NOMO-1 treated with DMSO at 0.1 percent for 48 hours (cell line): Measurements from ENCODE around the gene UBL3.

Source experiments
- DNase-seq: peaks from one replicate; lab custom pipeline; 2025; ENCODE audit not compliant: unreplicated experiment; lab: John Stamatoyannopoulos, UW

Gene UBL3

GRCh38 chr13:29858231-29858630 is 7.8 kb upstream of the UBL3 start:
- no peak for DNase-seq

- no peak for DNase-seq
These were observed 6.7 kb upstream of the UBL3 start for GRCh38 chr13:29857085-29857484.

DNA sequence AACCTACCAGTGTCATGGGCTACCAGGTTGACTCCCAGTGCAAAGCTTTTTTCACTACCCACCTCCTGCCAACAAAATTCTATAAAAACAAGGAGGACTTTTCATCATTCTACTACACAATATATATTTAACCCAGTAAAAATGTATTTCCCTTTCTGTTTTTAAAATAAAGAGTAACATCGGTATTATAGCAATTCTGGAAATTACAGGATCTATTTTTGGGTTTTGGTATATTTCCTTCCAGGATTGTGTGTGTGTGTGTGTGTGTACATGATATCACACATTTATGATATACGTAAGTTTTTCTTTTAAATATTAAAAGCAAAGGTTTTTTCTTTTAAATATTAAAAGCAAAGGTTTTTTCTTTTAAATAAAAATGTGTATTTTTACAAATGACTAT is 6.0 kb upstream of the UBL3 start:
- no peak for DNase-seq

DNA sequence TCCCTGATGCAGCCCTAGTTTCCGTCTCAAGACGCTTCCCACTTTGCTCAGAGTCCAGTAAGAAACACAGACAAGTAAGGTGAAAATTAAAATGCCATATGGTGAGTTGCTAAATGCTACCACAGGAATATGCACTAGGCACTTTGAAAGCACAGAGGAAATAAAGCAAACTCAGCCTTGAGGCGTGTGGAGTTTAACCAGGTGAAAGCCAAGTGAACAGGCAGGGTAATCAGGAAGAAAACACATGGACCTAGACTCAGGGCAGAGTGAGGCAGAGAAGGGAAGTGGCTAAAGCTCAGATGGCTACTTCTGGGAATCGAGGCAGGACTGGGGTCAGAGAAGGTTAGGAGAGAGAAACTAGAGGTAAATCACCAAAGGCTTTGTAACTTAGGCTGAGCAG is 5.4 kb upstream of the UBL3 start:
- DNase-seq = no peak

- DNase-seq = peak; percentile 11
These were observed 4.6 kb upstream of the UBL3 start for GRCh38 chr13:29855009-29855408.

GRCh38 chr13:29853131-29853530 is 2.7 kb upstream of the UBL3 start:
- no peak for DNase-seq

DNA sequence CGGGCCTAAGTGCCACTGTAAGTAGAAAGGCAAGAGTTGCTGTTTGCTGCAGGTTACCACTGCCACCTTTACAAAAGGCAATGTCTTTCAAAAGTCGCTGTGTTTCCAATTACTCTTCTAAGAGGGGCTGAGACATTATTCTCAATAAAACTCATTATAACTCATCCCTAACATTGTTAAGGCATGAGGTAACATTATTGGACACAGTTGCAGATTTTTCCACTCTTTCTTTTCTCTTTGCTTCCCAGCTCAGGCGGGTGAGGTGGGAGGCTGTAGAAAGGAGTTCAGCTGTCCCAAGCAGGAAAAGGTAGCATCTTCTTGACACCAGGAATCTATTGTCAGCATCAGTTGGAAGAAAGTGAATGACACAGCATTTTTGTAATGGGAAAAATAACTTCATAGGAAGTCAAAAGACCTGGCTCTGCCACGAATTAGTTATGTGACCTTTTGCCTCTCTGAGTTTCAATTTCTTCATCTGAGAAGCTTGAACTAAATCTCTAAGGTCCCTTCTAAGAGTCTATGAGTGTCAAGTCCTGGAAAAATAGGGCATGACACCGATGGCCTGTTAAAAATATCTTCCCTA is 2.1 kb upstream of the UBL3 start:
- DNase-seq = no peak

GRCh38 chr13:29849731-29850212 is 645 bp downstream of the UBL3 start:
- DNase-seq = no peak

- DNase-seq = peak; percentile 88
These were observed 1.3 kb downstream of the UBL3 start for GRCh38 chr13:29849071-29849631.

DNA sequence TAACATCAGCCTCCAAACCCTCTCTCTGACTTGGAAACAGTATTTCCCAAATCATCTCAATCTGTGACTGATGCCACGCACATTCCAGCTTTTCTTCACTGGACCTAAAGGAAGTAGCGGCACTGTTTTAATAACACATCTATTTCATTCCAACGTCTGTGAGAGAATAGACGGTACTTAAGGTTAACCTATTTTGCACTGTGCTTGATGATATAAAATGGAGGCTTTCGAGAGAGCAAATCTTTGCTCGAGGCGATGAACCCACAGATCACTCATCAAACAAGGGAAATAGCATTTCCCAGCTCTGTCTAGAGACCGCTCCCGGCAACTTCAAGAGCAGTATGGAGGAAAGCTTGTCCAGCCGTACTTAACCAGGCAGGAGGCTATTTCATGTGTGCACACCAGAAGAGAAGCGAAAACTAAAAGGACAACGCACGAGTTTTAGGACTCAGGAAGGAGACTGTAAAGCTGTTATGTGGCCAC is 2.9 kb downstream of the UBL3 start:
- DNase-seq = peak; percentile 28

DNA sequence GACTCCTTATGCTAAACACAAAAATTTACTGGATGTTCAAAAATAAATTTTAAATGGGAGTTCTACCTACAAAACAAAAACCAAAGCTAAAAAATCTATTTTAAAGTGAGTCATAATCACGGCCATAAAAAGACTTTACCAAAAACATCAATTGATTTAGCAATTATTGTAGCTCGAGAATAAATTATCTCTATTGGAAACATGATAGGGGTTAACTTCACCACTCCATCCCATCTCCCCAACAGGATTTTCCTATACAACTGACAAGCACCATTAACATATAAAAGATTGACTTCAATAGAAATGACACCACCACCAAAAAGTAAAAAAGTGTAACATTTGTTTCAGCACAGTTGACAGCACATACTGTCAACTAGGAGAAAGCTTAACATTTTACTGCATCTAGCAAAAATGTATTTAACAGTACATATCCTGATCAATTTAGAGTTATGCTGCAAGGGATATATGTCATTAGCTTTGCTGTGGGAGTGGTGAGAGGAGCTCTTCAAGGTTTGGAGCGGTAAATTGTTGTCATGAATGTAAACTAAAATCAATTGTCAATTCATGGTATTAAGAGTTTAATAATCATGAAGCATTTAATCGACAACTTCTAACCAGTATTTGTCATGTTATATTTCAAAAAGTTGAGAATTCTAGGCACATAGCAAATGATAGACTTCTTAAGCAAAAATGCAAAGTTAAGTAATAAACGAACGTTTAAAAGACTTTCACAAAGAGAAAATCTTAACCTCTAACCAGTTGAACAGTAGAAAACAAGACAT is 3.8 kb downstream of the UBL3 start:
- DNase-seq = no peak

GRCh38 chr13:29845440-29846056 is 4.9 kb downstream of the UBL3 start:
- peak; percentile 8 for DNase-seq

- DNase-seq = no peak
These were observed 6.0 kb downstream of the UBL3 start for GRCh38 chr13:29844441-29844840.

DNA sequence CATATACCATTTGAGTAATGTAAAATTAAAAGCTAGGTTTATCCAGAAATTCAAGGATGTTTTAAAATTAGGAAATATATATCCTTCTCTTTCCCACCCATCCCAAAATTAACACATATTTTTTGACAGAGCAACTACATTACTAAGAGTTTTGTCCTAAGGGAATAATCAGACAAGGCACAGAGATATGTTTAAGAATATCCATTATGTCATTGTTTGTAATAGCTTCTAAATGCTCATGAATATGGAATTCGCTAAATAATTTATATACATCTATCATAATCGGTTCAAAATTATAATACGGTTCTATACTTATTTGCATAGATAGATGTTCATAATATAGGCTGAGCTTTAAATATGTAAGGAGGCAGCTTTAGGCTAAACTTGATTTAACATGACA is 9.8 kb downstream of the UBL3 start:
- no peak for DNase-seq

DNA sequence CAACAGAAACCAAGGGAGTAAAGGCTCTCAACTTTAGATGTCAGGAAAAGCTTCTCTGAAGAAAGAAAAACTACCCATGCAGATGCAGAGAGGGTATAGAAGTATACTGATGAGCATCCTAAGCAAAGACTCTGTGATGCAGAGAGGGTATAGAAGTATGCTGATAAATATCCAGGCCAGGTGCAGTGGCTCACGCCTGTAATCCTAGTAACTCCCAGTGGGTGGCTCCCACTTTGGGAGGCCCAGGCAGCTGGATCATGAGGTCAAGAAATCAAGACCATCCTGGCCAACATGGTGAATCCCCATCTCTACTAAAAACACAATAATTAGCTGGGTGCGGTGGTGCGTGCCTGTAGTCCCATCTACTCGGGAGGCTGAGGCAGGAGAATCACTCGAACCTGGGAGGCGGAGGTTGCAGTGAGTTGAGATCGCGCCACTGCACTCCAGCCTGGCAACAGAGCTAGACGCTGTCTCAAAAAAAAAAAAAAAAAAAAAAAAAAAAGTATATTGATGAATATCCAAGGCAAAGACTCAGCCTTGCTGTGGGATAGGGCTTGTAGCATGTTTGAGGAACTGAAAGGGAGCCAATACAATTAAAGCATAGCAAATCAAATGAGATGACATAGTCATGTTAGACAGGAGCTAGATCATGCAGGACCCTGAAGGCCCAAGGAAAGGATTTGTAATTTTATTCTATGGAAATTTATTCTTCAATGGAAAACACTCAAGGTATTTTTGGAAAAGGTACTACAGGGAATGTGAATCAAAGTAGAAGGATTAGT is 14.9 kb downstream of the UBL3 start:
- peak; percentile 17 for DNase-seq

DNA sequence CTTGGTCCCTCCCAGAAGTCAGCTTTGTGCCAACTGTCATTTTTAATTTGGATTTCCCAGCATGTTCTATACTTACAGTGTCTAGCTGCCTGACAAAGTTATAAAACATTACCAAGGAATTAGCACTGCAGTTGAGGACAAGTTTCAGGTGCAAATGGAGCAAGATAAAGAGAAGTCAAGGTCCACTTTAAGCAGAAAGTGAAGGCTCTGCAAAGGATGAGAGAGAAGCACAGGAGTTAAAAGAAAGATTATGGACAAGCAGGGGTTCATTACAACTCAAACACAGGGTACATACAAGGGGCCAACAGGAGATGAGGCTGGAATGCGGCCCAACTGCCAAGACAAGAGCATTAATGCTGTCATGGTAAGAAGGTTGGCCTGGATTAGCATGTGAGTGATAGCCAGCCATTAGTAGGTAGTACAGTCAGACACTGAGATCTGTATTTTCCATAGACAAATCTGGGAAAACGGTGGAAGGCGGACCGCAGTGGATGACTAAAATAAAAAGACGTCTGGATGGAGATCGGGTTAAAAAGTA is 17.6 kb downstream of the UBL3 start:
- no peak for DNase-seq

GRCh38 chr13:29830000-29830399 is 20.4 kb downstream of the UBL3 start:
- DNase-seq = no peak

- peak; percentile 36 for DNase-seq
These were observed 31.3 kb downstream of the UBL3 start for GRCh38 chr13:29819143-29819542.

DNA sequence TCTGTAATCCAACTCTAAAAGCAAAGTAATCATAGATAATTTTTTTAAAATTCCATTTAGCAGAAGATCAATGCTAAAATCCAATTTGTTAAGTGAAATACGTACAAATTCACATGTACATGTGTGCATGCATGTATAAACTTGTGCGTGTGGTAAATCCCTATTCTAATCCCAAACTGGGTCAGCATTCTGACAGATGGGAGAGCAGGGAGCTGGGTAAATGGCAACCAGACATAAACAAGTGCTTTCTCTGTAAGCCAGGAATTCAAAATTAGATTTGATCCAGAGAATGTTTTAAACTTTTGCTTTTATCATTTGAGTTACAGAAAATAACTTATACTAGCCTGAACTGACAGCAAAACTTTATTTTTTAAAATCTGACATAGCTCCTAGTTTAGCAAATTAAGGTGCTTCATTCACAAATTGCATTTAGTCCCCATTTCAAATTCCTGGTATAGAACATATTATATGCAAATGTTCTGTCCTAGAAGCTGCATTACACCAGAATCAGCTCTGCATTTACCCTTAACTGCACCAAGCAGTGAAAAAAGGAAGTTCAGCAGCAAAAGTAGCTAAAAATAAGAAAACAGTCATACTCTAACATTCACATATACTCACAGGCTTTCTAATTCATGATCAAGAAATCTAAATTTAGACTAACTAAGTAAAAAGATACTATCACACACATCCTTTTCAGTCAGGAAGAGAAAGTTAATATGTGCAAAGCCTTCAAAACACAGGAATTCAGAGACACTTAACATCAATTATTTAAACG is 32.6 kb downstream of the UBL3 start:
- DNase-seq = peak; percentile 95

GRCh38 chr13:29816715-29817114 is 33.7 kb downstream of the UBL3 start:
- no peak for DNase-seq
